Endothelial cell (in vitro differentiated cells): ENCODE measurements around the gene ARHGEF39. TPM values are rescaled to one million over a fixed set of nuclear protein-coding genes. Genes with fewer than 3 reads are reported as not detected.
A peak's percentile ranks its signal among the peaks of the same experiment; 100 is the strongest.
"Not testable (repeated sequence)": the region's sequence is repeated elsewhere in the genome, so short reads cannot be mapped to it uniquely, and the experiment has no call there.

ENCODE experiments used
- DNase-seq: peaks from one replicate; pipeline ENCODE4 v3.0.0; 2021; ENCODE audit warnings: low spot score
- H3K27ac Mint-ChIP-seq: one replicate; pipeline ENCODE4 v1.8.0; 2021; ENCODE audit warnings: mixed read lengths, inconsistent platforms; ENCODE audit not compliant: unreplicated experiment
- H3K27me3 Mint-ChIP-seq: one replicate; pipeline ENCODE4 v1.8.0; 2021; ENCODE audit warnings: mild to moderate bottlenecking, moderate library complexity, mixed read lengths, inconsistent platforms; ENCODE audit not compliant: unreplicated experiment
- H3K36me3 Mint-ChIP-seq: one replicate; pipeline ENCODE4 v1.8.0; 2021; ENCODE audit warnings: mild to moderate bottlenecking, low read depth, mixed read lengths, inconsistent platforms; ENCODE audit not compliant: unreplicated experiment
- H3K4me1 Mint-ChIP-seq: one replicate; pipeline ENCODE4 v1.8.0; 2021; ENCODE audit warnings: mild to moderate bottlenecking, mixed read lengths, inconsistent platforms; ENCODE audit not compliant: unreplicated experiment
- H3K4me3 Mint-ChIP-seq: one replicate; pipeline ENCODE4 v1.8.0; 2021; ENCODE audit warnings: mild to moderate bottlenecking, mixed read lengths, inconsistent platforms; ENCODE audit not compliant: unreplicated experiment
- H3K9me3 Mint-ChIP-seq: one replicate; pipeline ENCODE4 v1.8.0; 2021; ENCODE audit warnings: mixed read lengths, inconsistent platforms; ENCODE audit not compliant: unreplicated experiment
- CTCF ChIP-seq: fragments of 200-600 bp; sonication (generic); IDR thresholded peaks from one replicate; pipeline ENCODE4 v1.5.0; 2021; ENCODE audit warnings: antibody characterized with exemption; ENCODE audit not compliant: unreplicated experiment
- total RNA-seq: library from RNA; stranded (reverse); fragmentation: NEBNext Ultra II Directional; extraction: Animal tissue kit (Norgen Biotek cat#: 25700); gene quantifications from one replicate; pipeline ENCODE4 v1.2.1, GENCODE V29; 2021; ENCODE audit not compliant: unreplicated experiment

ARHGEF39 gene
- total RNA-seq, 1 donor from 2014 or later: 1.4 TPM

- Mint-ChIP-seq H3K27ac (no peak overlapping the region), H3K36me3 (peaks cover 14% of the 10 kb centered on the region), H3K9me3 (no peaks in the 10 kb centered on the region), H3K4me1 (peaks cover 23% of the 10 kb centered on the region), H3K4me3 (no peak overlapping the region), H3K27me3 (peaks cover 7% of the 10 kb centered on the region)
- no peak for TF ChIP-seq CTCF
- no peak for DNase-seq
Measured at GRCh38 chr9:35649431-35650340, 15.3 kb downstream of the ARHGEF39 start.

GRCh38 chr9:35646533-35647265 lies 18.3 kb downstream of the ARHGEF39 start:
- DNase-seq: peak; percentile 98
- H3K9me3 Mint-ChIP-seq: no peaks in the 10 kb centered on the region
- H3K27ac Mint-ChIP-seq: peak overlapping the region; percentile 99
- H3K4me3 Mint-ChIP-seq: peak overlapping the region; percentile 96
- peaks cover 25% of the 10 kb centered on the region for H3K4me1 Mint-ChIP-seq
- peaks cover 14% of the 10 kb centered on the region for H3K36me3 Mint-ChIP-seq
- peaks cover 7% of the 10 kb centered on the region for H3K27me3 Mint-ChIP-seq
- peak; percentile 94 for TF ChIP-seq CTCF

- Mint-ChIP-seq H3K4me3 (peak overlapping the region; percentile 96), H3K27me3 (peaks cover 7% of the 10 kb centered on the region), H3K27ac (peak overlapping the region; percentile 99), H3K4me1 (peaks cover 25% of the 10 kb centered on the region), H3K36me3 (peaks cover 14% of the 10 kb centered on the region), H3K9me3 (no peaks in the 10 kb centered on the region)
- DNase-seq: peak; percentile 44
- TF ChIP-seq CTCF: no peak
Measured at GRCh38 chr9:35646153-35646532, 18.9 kb downstream of the ARHGEF39 start.

GRCh38 chr9:35645736-35646135 lies 19.3 kb downstream of the ARHGEF39 start:
- peak overlapping the region; percentile 96 for H3K4me3 Mint-ChIP-seq
- DNase-seq, H3K27me3 Mint-ChIP-seq, H3K9me3 Mint-ChIP-seq: not testable (repeated sequence)
- H3K36me3 Mint-ChIP-seq: peaks cover 14% of the 10 kb centered on the region
- peaks cover 25% of the 10 kb centered on the region for H3K4me1 Mint-ChIP-seq
- H3K27ac Mint-ChIP-seq: peak overlapping the region; percentile 18

- Mint-ChIP-seq H3K27me3 (peaks cover 6% of the 10 kb centered on the region), H3K4me3 (no peak overlapping the region), H3K4me1 (peaks cover 14% of the 10 kb centered on the region), H3K27ac (no peak overlapping the region), H3K36me3 (peaks cover 18% of the 10 kb centered on the region), H3K9me3 (no peaks in the 10 kb centered on the region)
- DNase-seq: no peak
- no peak for TF ChIP-seq CTCF
Measured at GRCh38 chr9:35643046-35643445, 21.9 kb downstream of the ARHGEF39 start.

- not testable (repeated sequence) for H3K4me1 Mint-ChIP-seq, DNase-seq, H3K27ac Mint-ChIP-seq, H3K4me3 Mint-ChIP-seq, H3K9me3 Mint-ChIP-seq, H3K27me3 Mint-ChIP-seq
- peaks cover 13% of the 10 kb centered on the region for H3K36me3 Mint-ChIP-seq
Measured at GRCh38 chr9:35641478-35641877, 23.5 kb downstream of the ARHGEF39 start.

- H3K9me3 Mint-ChIP-seq, DNase-seq, H3K27ac Mint-ChIP-seq, H3K27me3 Mint-ChIP-seq, H3K4me1 Mint-ChIP-seq, H3K36me3 Mint-ChIP-seq: not testable (repeated sequence)
- peak overlapping the region; percentile 78 for H3K4me3 Mint-ChIP-seq
Measured at GRCh38 chr9:35640431-35640830, 24.6 kb downstream of the ARHGEF39 start.
